ENCODE results near the gene PRR5L.
"Not testable (repeated sequence)": the region's sequence is repeated elsewhere in the genome, so short reads cannot be mapped to it uniquely, and the experiment has no call there.

PRR5L gene

GRCh38 chr11:36511062-36511461, 215.0 kb downstream of the PRR5L start:
- not testable (repeated sequence) for DNase-seq

- no peak for DNase-seq
Measured at GRCh38 chr11:36512016-36512415, 215.9 kb downstream of the PRR5L start.

GRCh38 chr11:36513965-36514364, 217.9 kb downstream of the PRR5L start:
- DNase-seq = no peak
